A549 (cell line): ENCODE results near the gene LGALS3BP. TPM values are rescaled to one million over a fixed set of nuclear protein-coding genes. Genes with fewer than 3 reads are reported as not detected.

Experiments used
- ATAC-seq, 2 experiments: fragments of 200-7000 bp in 1 of 2; fragments of >200 bp in 1 of 2; cut with Nextera tagmentation in 1 of 2; cut with Tn5 transposase in 1 of 2; 3 replicates each; pipeline versions ENCODE4 v1.8.0 to v1.9.1; 2018 to 2020; ENCODE audit warnings: mild to moderate bottlenecking in 1 of 2, moderate library complexity in 1 of 2
- CTCF ChIA-PET: fragments of 300-600 bp; sonication (Branson Sonifier 250); formaldehyde crosslinking; extraction: SDS; loops from one replicate; lab custom pipeline; 2021; ENCODE audit warnings: antibody characterized with exemption, inconsistent platforms; lab: Yijun Ruan, JAX
- POLR2A ChIA-PET: fragments of 350-600 bp; formaldehyde crosslinking; extraction: SDS; loops from one replicate; lab custom pipeline; 2021; ENCODE audit warnings: antibody characterized with exemption, inconsistent platforms; lab: Yijun Ruan, JAX
- DNase-seq, 2 experiments: peaks; one replicate each; pipeline versions ENCODE4 v3.0.0 to v3.0.0-alpha.2; 2011 to 2016; ENCODE audit warnings: low read depth in 1 of 2, low spot score in 1 of 2
- FAIRE-seq: peaks from 2 replicates; lab custom pipeline; 2011; peaks lifted over from hg19 to GRCh38; lab: Jason Lieb, UNC
- H3K27ac ChIP-seq, 2 experiments: fragments of >200 bp; sonication (Bioruptor Twin); formaldehyde crosslinking; 3 replicates each; pipeline ENCODE4 v1.5.1; 2016 to 2017
- H3K4me1 ChIP-seq: fragments of >200 bp; sonication (Bioruptor Twin); formaldehyde crosslinking; 3 replicates; pipeline ENCODE4 v1.6.1; 2016
- H3K4me2 ChIP-seq: fragments of >200 bp; sonication (Bioruptor Twin); formaldehyde crosslinking; 3 replicates; pipeline ENCODE4 v1.6.1; 2016
- H3K4me3 ChIP-seq: fragments of >200 bp; sonication (Bioruptor Twin); formaldehyde crosslinking; 3 replicates; pipeline ENCODE4 v1.5.1; 2016
- H3K9me3 ChIP-seq: fragments of >200 bp; sonication (Bioruptor Twin); formaldehyde crosslinking; 3 replicates; pipeline ENCODE4 v1.6.1; 2016
- ATOH8 ChIP-seq: fragments of 250-450 bp; sonication (Bioruptor Pico); IDR thresholded peaks from 2 replicates; pipeline ENCODE4 v1.5.0; 2020; ENCODE audit warnings: low read depth, mild to moderate bottlenecking, moderate library complexity
- BCL3 ChIP-seq: fragments of >200 bp; sonication (Bioruptor Twin); formaldehyde crosslinking; IDR thresholded peaks from 3 replicates; pipeline ENCODE4 v1.6.1; 2016
- BHLHE40 ChIP-seq: IDR thresholded peaks from 2 replicates; pipeline ENCODE4 v1.6.1; 2012; ENCODE audit warnings: low read depth, low read length, inconsistent platforms
- CBX2 ChIP-seq: fragments of 200-600 bp; sonication (generic); IDR thresholded peaks from 2 replicates; pipeline ENCODE4 v1.6.1; 2016; ENCODE audit warnings: low read depth, mild to moderate bottlenecking, borderline replicate concordance
- CBX8 ChIP-seq: fragments of 200-600 bp; sonication (generic); IDR thresholded peaks from 2 replicates; pipeline ENCODE4 v1.6.1; 2016
- CEBPB ChIP-seq, 2 experiments: fragments of >200 bp in 1 of 2; sonication (Bioruptor Twin) in 1 of 2; formaldehyde crosslinking in 1 of 2; IDR thresholded peaks; 2 replicates each; pipeline ENCODE4 v1.6.1; 2012 to 2016
- CHD2 ChIP-seq: fragments of 150-350 bp; IDR thresholded peaks from 2 replicates; pipeline ENCODE4 v1.6.1; 2014; ENCODE audit warnings: low read length; ENCODE audit not compliant: partially characterized antibody
- ESRRA ChIP-seq: fragments of 150-350 bp; IDR thresholded peaks from 2 replicates; pipeline ENCODE4 v1.6.1; 2014; ENCODE audit warnings: mild to moderate bottlenecking, low read length, borderline replicate concordance
- FOSB ChIP-seq: fragments of 250-450 bp; sonication (Bioruptor Pico); IDR thresholded peaks from 2 replicates; pipeline ENCODE4 v1.5.0; 2020; ENCODE audit warnings: mild to moderate bottlenecking, moderate library complexity
- FOXS1 ChIP-seq: fragments of 250-450 bp; sonication (Bioruptor Pico); IDR thresholded peaks from 2 replicates; pipeline ENCODE4 v1.5.0; 2020; ENCODE audit warnings: mild to moderate bottlenecking, moderate library complexity
- HDAC2 ChIP-seq: fragments of 200-600 bp; sonication (generic); IDR thresholded peaks from 2 replicates; pipeline ENCODE4 v1.6.1; 2016
- HOXB13 ChIP-seq: fragments of 250-450 bp; sonication (Bioruptor Pico); IDR thresholded peaks from 2 replicates; pipeline ENCODE4 v1.5.0; 2020; ENCODE audit warnings: low read depth, mild to moderate bottlenecking, moderate library complexity
- JUN ChIP-seq, 2 experiments: fragments of >200 bp; sonication (Bioruptor Twin); formaldehyde crosslinking; IDR thresholded peaks; 2 replicates in 1 of 2; 3 replicates in 1 of 2; pipeline ENCODE4 v1.6.1; 2016 to 2017
- JUNB ChIP-seq: fragments of >200 bp; sonication (Bioruptor Twin); formaldehyde crosslinking; IDR thresholded peaks from 2 replicates; pipeline ENCODE4 v1.6.1; 2016
- KDM1A ChIP-seq: fragments of 200-600 bp; sonication (generic); IDR thresholded peaks from 2 replicates; pipeline ENCODE4 v1.6.1; 2016; ENCODE audit warnings: low read depth, mild to moderate bottlenecking
- KDM5A ChIP-seq: fragments of 200-600 bp; sonication (generic); IDR thresholded peaks from 2 replicates; pipeline ENCODE4 v1.6.1; 2016; ENCODE audit warnings: antibody characterized with exemption, mild to moderate bottlenecking
- MYC ChIP-seq: IDR thresholded peaks from 2 replicates; pipeline ENCODE4 v1.6.1; 2012; ENCODE audit warnings: mild to moderate bottlenecking, inconsistent platforms, low read length, improper control_type of control experiment, borderline replicate concordance
- NFE2L2 ChIP-seq: fragments of 150-350 bp; conservative IDR thresholded peaks from 2 replicates; pipeline ENCODE4 v1.6.1; 2014; ENCODE audit warnings: low read length
- NR3C1 ChIP-seq: fragments of >200 bp; sonication (Bioruptor Twin); formaldehyde crosslinking; IDR thresholded peaks from 3 replicates; pipeline ENCODE4 v1.6.1; 2017
- PHF8 ChIP-seq: fragments of 200-600 bp; sonication (generic); IDR thresholded peaks from 2 replicates; pipeline ENCODE4 v1.6.1; 2016; ENCODE audit warnings: low read depth, mild to moderate bottlenecking, antibody characterized with exemption, moderate library complexity, borderline replicate concordance
- RARB ChIP-seq: fragments of 250-450 bp; sonication (Bioruptor Pico); IDR thresholded peaks from 2 replicates; pipeline ENCODE4 v1.8.0; 2021; ENCODE audit warnings: mild to moderate bottlenecking, moderate library complexity
- SREBF2 ChIP-seq: fragments of 450-650 bp; IDR thresholded peaks from 2 replicates; pipeline ENCODE4 v1.6.1; 2014; ENCODE audit warnings: mild to moderate bottlenecking, moderate library complexity
- TP53 ChIP-seq: fragments of 250-450 bp; sonication (Bioruptor Pico); IDR thresholded peaks from 2 replicates; pipeline ENCODE4 v1.5.0; 2021; ENCODE audit warnings: mild to moderate bottlenecking, moderate library complexity
- ZC3H11A ChIP-seq: fragments of 450-650 bp; IDR thresholded peaks from 2 replicates; pipeline ENCODE4 v1.6.1; 2014; ENCODE audit warnings: antibody characterized with exemption, mild to moderate bottlenecking
- ZSCAN20 ChIP-seq: fragments of 250-450 bp; sonication (Bioruptor Pico); IDR thresholded peaks from 2 replicates; pipeline ENCODE4 v1.8.0; 2022; ENCODE audit warnings: mild to moderate bottlenecking, moderate library complexity
- WGBS: methylation state at CpG from one replicate; pipeline ENCODE4 v1.1.6; 2017; ENCODE audit errors: missing lambda C conversion rate; 5-methylcytosine and 5-hydroxymethylcytosine counted together
- polyA plus RNA-seq, 4 experiments: library from polyadenylated mRNA; depleted of rRNA in 3 of 4; stranded (reverse); fragments of >200 nt; fragmentation: RNase III in 1 of 4; extraction: RNeasy Plus Mini Kit Qiagen cat#74134 plus additional on column Dnase treatment in 1 of 4; gene quantifications; 2 replicates in 3 of 4; 3 replicates in 1 of 4; pipeline ENCODE4 v1.2.3, GENCODE V29; 2011 to 2017
- TF ChIP-seq, protein P1 (sequence below): IDR thresholded peaks from 2 replicates; pipeline ENCODE4 v1.6.1; 2012; ENCODE audit warnings: low read depth, borderline replicate concordance
- TF ChIP-seq, protein P2 (sequence below): fragments of >200 bp; sonication (Bioruptor Twin); formaldehyde crosslinking; IDR thresholded peaks from 3 replicates; pipeline ENCODE4 v1.5.1; 2016
- TF ChIP-seq, protein P3 (sequence below): fragments of 450-650 bp; IDR thresholded peaks from 2 replicates; pipeline ENCODE4 v1.6.1; 2014; ENCODE audit warnings: antibody characterized with exemption

LGALS3BP gene
- polyA plus RNA-seq, 2 of the 4 experiments (the other 2 are of a cell fraction), result 28.3 to 60.0 TPM

- H3K27ac ChIP-seq, result no peak overlapping the region
- POLR2A ChIA-PET, result interaction anchor here (0.6 kb wide), 1 partner anchor 784 kb away, joined by 6 read pairs; the partner anchor contains the start of gene CBX8
- no peak for DNase-seq
- H3K9me3 ChIP-seq, result peaks cover 14% of the 10 kb centered on the region; the same call in 1 of the 3 replicates
- CTCF ChIA-PET, result interaction anchor here (1.7 to 14.8 kb wide), 2 partner anchors 21 to 147 kb away, joined by 4 to 376 read pairs; no protein-coding TSS in a partner anchor
- ATAC-seq, result no peak
- peaks cover 17% of the 10 kb centered on the region for H3K4me1 ChIP-seq
- 39% methylated on average over 6 of the region's 6 CpGs for WGBS
- H3K4me3 ChIP-seq, result no peak overlapping the region
- no peak for FAIRE-seq
- H3K4me2 ChIP-seq, result no peak overlapping the region
- TF ChIP-seq JUNB (no peak), HOXB13 (CRISPR knock-in tag) (no peak), CBX2 (no peak), KDM5A (no peak), CBX8 (no peak), FOXS1 (CRISPR knock-in tag) (no peak), KDM1A (no peak), CHD2 (no peak), PHF8 (no peak), JUN (IDR thresholded peaks at IDR 0.05) (no peak), ZSCAN20 (CRISPR knock-in tag) (no peak), ZC3H11A (no peak), MYC (no peak), SREBF2 (no peak), TP53 (CRISPR knock-in tag) (no peak), FOSB (no peak)
- TF ChIP-seq, protein P1, sequence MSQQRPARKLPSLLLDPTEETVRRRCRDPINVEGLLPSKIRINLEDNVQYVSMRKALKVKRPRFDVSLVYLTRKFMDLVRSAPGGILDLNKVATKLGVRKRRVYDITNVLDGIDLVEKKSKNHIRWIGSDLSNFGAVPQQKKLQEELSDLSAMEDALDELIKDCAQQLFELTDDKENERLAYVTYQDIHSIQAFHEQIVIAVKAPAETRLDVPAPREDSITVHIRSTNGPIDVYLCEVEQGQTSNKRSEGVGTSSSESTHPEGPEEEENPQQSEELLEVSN, result no peak
These were observed 32.9 kb upstream of the LGALS3BP start for GRCh38 chr17:79012563-79013134.

DNA sequence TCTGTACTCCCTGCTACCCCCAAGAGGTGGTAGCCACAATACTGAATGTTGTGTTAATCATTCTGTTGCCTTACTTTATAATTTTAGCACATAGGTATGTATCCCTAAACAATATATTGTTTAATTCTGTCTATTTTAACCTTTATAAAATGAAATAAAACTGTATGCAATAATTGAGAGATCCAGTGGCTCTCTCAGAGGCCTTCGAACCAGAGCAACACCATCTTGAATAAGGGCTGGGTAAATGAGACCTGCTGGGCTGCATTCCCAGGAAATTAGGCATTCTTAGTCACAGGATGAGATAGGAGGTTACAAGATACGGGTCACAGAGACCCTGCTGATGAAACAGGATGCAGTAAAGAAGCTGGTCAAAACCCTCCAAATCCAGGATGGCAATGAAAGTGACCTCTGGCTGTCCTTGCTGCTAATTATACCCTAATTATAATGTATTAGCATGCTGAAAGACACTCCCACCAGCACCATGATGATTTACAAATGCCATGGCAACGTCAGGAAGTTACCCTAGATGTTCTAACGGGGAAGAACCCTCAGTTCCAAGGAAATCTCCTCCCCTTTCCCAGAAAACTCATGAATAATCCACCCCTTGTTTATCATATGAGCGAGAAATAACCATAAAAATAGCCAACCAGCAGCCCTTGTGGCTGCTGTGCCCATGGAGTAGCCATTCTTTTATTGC lies 31.9 kb upstream of the LGALS3BP start:
- FAIRE-seq, result no peak
- POLR2A ChIA-PET, result no interaction called here

GRCh38 chr17:79010304-79010646 lies 30.6 kb upstream of the LGALS3BP start:
- ATAC-seq, result no peak; a peak in 1 of 6 replicates
- Histone ChIP-seq H3K9me3 (peaks cover 14% of the 10 kb centered on the region; the same call in 1 of the 3 replicates), H3K27ac (peak overlapping the region; percentile 98 to 99), H3K4me1 (peaks cover 28% of the 10 kb centered on the region), H3K4me2 (peak overlapping the region; percentile 94), H3K4me3 (peak overlapping the region; percentile 98)
- no peak for FAIRE-seq
- whole genome bisulfite sequencing, result 74% methylated on average over 7 of the region's 7 CpGs
- CTCF ChIA-PET, result interaction anchor here (0.9 to 14.8 kb wide), 10 partner anchors 10 to 77 kb away, joined by 3 to 376 read pairs (median 4); no protein-coding TSS in a partner anchor
- no peak for DNase-seq
- POLR2A ChIA-PET, result interaction anchor here (0.6 to 1.3 kb wide), 10 partner anchors 10 to 170 kb away, joined by 3 to 7 read pairs (median 3); partner anchors contain the start of genes ENGASE and USP36
- TF ChIP-seq CEBPB (IDR thresholded peaks at IDR 0.05) (no peak), CBX2 (no peak), BHLHE40 (no peak), HDAC2 (no peak), CHD2 (no peak), BCL3 (no peak), FOXS1 (CRISPR knock-in tag) (no peak), NFE2L2 (no peak), NR3C1 (no peak), RARB (CRISPR knock-in tag) (no peak), MYC (no peak), HOXB13 (CRISPR knock-in tag) (no peak)
- TF ChIP-seq, protein P2, sequence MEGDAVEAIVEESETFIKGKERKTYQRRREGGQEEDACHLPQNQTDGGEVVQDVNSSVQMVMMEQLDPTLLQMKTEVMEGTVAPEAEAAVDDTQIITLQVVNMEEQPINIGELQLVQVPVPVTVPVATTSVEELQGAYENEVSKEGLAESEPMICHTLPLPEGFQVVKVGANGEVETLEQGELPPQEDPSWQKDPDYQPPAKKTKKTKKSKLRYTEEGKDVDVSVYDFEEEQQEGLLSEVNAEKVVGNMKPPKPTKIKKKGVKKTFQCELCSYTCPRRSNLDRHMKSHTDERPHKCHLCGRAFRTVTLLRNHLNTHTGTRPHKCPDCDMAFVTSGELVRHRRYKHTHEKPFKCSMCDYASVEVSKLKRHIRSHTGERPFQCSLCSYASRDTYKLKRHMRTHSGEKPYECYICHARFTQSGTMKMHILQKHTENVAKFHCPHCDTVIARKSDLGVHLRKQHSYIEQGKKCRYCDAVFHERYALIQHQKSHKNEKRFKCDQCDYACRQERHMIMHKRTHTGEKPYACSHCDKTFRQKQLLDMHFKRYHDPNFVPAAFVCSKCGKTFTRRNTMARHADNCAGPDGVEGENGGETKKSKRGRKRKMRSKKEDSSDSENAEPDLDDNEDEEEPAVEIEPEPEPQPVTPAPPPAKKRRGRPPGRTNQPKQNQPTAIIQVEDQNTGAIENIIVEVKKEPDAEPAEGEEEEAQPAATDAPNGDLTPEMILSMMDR, result no peak
- TF ChIP-seq, protein P3, sequence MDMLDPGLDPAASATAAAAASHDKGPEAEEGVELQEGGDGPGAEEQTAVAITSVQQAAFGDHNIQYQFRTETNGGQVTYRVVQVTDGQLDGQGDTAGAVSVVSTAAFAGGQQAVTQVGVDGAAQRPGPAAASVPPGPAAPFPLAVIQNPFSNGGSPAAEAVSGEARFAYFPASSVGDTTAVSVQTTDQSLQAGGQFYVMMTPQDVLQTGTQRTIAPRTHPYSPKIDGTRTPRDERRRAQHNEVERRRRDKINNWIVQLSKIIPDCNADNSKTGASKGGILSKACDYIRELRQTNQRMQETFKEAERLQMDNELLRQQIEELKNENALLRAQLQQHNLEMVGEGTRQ, result no peak

More for the DNA sequence above, 31.9 kb upstream of the LGALS3BP start:
- TF ChIP-seq ATOH8 (CRISPR knock-in tag) (peak; percentile 90; the same call in 1 of the 2 replicates), ESRRA (no peak)
- CTCF ChIA-PET, result interaction anchor here (0.5 to 14.8 kb wide), 4 partner anchors 9 to 62 kb away, joined by 4 to 376 read pairs (median 8); no protein-coding TSS in a partner anchor
- DNase-seq (no peak), ATAC-seq (no peak)
- WGBS, result 28% methylated on average over 5 of the region's 5 CpGs
- Histone ChIP-seq H3K4me2 (no peak overlapping the region), H3K27ac (no peak overlapping the region), H3K4me3 (no peak overlapping the region), H3K9me3 (peaks cover 14% of the 10 kb centered on the region; the same call in 1 of the 3 replicates), H3K4me1 (peaks cover 18% of the 10 kb centered on the region)
